Measurements from ENCODE around the gene INO80C.

The INO80C gene

DNA sequence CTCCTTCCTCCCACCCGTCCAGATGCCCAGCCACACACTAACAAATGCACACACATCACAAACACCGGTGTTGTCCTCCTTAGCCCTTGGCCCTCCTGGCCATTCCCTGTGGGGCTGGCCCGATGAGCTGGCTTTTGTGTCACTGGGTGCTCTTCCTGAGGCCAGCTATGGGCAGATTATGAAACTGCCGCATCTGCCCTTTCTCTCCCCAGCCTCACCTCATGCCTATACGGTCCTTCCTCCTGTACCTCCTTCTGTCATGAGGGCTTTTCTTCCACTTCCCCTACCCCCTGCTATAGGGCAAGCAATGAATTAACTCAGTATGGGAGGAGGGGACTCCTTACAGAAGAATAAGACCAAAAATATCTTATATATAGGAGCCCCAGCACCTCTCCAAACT is 10.3 kb upstream of the INO80C start:
- TF ChIP-seq, protein P1, sequence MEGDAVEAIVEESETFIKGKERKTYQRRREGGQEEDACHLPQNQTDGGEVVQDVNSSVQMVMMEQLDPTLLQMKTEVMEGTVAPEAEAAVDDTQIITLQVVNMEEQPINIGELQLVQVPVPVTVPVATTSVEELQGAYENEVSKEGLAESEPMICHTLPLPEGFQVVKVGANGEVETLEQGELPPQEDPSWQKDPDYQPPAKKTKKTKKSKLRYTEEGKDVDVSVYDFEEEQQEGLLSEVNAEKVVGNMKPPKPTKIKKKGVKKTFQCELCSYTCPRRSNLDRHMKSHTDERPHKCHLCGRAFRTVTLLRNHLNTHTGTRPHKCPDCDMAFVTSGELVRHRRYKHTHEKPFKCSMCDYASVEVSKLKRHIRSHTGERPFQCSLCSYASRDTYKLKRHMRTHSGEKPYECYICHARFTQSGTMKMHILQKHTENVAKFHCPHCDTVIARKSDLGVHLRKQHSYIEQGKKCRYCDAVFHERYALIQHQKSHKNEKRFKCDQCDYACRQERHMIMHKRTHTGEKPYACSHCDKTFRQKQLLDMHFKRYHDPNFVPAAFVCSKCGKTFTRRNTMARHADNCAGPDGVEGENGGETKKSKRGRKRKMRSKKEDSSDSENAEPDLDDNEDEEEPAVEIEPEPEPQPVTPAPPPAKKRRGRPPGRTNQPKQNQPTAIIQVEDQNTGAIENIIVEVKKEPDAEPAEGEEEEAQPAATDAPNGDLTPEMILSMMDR (IDR thresholded peaks at IDR 0.05; ENCODE audit: low read depth, low read length, missing control alignments) = no peak
- in situ Hi-C loops (cut with HindIII; ENCODE audit: low sequenced_read_pairs) = no loop called here
- H3K4me3 ChIP-seq (ENCODE audit: low read depth, low read length) = no peak overlapping the region
- no peak for DNase-seq (ENCODE audit: low read depth)

DNA sequence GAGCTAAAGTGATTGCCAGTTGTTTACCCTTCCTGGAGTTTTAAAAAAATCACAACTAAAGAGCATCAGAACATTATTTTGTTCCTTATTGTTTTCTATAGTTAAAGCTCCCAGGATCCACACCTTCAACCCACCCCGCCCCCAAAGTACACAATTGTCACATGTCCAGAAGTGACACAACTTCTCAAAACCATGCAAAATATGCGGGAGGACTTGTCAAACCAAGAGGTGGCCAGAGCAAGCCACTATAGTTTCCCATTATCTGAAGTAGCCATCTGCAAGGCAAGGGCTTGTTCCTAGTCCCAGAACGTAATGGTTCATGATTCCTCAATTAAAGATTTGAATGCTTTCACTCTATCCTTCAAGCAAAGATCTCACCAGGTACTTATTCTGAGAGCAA is 9.9 kb upstream of the INO80C start:
- TF ChIP-seq, protein P1 (IDR thresholded peaks at IDR 0.05; ENCODE audit: low read depth, low read length, missing control alignments) = no peak
- no peak for DNase-seq (ENCODE audit: low read depth)
- in situ Hi-C loops (cut with HindIII; ENCODE audit: low sequenced_read_pairs) = no loop called here
- no peak overlapping the region for H3K4me3 ChIP-seq (ENCODE audit: low read depth, low read length)

DNA sequence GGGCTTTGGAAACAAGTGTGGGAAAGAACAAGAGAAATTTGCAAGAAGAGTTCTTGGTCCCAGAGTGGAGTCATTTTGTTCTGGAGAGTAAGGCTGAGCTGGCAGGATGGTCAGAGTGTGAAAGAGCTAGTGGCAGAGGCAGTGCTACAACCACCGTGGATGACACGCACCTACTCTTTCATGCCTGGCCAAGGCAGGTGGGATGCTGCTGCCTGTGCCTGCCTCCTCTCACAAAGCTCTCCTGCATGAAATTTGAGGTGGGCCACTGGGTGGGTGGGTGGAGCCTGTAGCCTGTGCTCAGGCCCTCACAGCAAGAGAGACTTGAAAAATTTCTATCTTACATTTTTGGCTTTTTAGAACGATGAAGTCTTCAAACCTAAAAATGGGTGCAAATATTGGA is 9.4 kb upstream of the INO80C start:
- TF ChIP-seq, protein P1 (IDR thresholded peaks at IDR 0.05; ENCODE audit: low read depth, low read length, missing control alignments) = no peak
- H3K4me3 ChIP-seq (ENCODE audit: low read depth, low read length) = no peak overlapping the region
- in situ Hi-C loops (cut with HindIII; ENCODE audit: low sequenced_read_pairs) = no loop called here
- no peak for DNase-seq (ENCODE audit: low read depth)

DNA sequence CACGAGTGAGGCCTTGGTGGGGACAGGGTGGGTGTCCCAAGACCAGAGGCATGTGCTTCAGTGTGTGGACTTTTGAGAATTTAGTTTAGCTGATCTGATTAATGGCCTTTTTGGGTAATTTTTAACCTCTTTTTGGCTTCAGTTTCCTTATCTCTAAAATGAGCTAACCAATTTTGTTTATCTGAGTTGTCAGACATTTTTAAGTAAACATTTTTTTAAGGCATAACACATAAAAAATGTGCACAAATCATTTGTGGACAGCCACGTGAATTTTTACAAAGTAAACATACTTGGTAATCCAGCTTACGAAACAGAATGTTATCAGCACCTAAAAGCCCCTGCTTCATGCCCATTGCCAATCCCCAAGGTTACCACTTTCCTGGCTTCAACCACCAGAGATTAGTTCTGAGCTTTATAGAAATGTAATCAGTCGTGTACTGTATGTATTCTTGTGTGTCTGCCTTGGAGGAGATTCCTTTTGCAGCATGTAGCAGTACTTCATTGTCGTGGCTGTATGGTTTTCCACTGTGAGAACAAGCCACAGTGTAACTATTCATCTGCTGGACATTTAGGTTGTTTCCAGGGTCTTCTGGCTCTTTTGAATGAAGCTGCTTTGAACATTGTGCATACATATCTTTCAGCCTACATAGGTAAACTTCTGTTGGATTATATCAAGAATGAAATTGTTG is 8.4 kb upstream of the INO80C start:
- no peak overlapping the region for H3K4me3 ChIP-seq (ENCODE audit: low read depth, low read length)
- no peak for DNase-seq (ENCODE audit: low read depth)
- in situ Hi-C loops (cut with HindIII; ENCODE audit: low sequenced_read_pairs) = no loop called here
- TF ChIP-seq, protein P1 (IDR thresholded peaks at IDR 0.05; ENCODE audit: low read depth, low read length, missing control alignments) = no peak

DNA sequence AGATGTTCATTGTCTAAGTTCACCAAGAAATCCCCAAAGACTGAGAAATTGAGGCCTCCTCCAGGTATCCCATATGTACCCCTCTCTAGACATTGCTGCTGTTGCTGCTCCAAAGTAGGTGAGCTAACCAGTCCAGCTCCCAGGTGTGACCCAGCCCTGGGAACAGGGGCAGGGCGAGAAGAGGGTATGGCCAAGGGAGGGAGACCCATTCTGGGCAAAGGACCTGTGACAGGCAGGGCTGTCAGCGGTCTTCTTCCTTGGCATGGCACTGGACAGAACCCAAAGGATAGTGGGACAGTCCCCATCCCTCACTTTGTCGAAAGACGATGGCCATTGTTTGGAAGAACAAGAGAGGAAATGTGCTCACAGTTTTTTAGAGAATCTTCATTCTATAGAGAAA is 7.2 kb upstream of the INO80C start:
- in situ Hi-C loops (cut with HindIII; ENCODE audit: low sequenced_read_pairs) = no loop called here
- H3K4me3 ChIP-seq (ENCODE audit: low read depth, low read length) = no peak overlapping the region
- TF ChIP-seq, protein P1 (IDR thresholded peaks at IDR 0.05; ENCODE audit: low read depth, low read length, missing control alignments) = no peak
- DNase-seq (ENCODE audit: low read depth) = no peak

DNA sequence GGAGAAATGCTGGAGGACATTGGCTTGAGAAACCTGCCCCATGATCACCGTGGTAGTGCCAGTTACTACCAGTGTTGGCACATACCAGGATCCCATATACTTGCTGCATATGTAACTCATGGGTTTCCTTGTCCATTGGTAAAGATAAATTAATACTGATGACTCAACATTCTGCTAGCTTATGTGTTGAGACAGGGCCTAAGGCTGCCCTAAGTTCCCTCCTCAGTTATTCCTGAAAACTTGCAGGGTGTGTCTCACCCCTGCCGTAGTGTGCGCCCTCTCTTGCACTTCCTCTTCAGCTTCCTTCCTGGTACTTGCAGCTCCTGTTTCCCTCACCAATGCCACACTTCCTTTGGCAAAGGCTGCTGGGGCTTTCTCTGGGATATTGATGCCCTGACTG is 4.3 kb upstream of the INO80C start:
- no peak for DNase-seq (ENCODE audit: low read depth)
- H3K4me3 ChIP-seq (ENCODE audit: low read depth, low read length) = no peak overlapping the region
- in situ Hi-C loops (cut with HindIII; ENCODE audit: low sequenced_read_pairs) = no loop called here
- TF ChIP-seq, protein P1 (IDR thresholded peaks at IDR 0.05; ENCODE audit: low read depth, low read length, missing control alignments) = no peak

Measured in astrocyte of the cerebellum (primary cell).